Measurements from ENCODE around the gene CEP131.
A peak's percentile ranks its signal among the peaks of the same experiment; 100 is the strongest.
"Not testable (repeated sequence)": the region's sequence is repeated elsewhere in the genome, so short reads cannot be mapped to it uniquely, and the experiment has no call there.

Gene CEP131

GRCh38 chr17:81152288-81152828 is 70.4 kb downstream of the CEP131 start:
- no peak for DNase-seq (ENCODE audit: low read depth in 2 of 2)

GRCh38 chr17:81151278-81151677 is 71.5 kb downstream of the CEP131 start:
- DNase-seq (ENCODE audit: low read depth in 2 of 2), result no peak

- DNase-seq (ENCODE audit: low read depth in 2 of 2), result no peak
Observed at GRCh38 chr17:81150377-81151077, 72.2 kb downstream of the CEP131 start.

- DNase-seq (ENCODE audit: low read depth in 2 of 2), result no peak
Observed at GRCh38 chr17:81148986-81149533, 73.7 kb downstream of the CEP131 start.

GRCh38 chr17:81148571-81148970 is 74.2 kb downstream of the CEP131 start:
- no peak for DNase-seq (ENCODE audit: low read depth in 2 of 2)

GRCh38 chr17:81147701-81148100 is 75.1 kb downstream of the CEP131 start:
- DNase-seq (ENCODE audit: low read depth in 2 of 2), result no peak

- not testable (repeated sequence) for DNase-seq (ENCODE audit: low read depth in 2 of 2)
Observed at GRCh38 chr17:81146208-81146607, 76.6 kb downstream of the CEP131 start.

- DNase-seq (ENCODE audit: low read depth in 2 of 2), result no peak
Observed at GRCh38 chr17:81144423-81144781, 78.4 kb downstream of the CEP131 start.

GRCh38 chr17:81143717-81144422 is 78.9 kb downstream of the CEP131 start:
- DNase-seq (ENCODE audit: low read depth in 2 of 2), result no peak

GRCh38 chr17:81143200-81143527 is 79.6 kb downstream of the CEP131 start:
- DNase-seq (ENCODE audit: low read depth in 2 of 2), result no peak

- DNase-seq (ENCODE audit: low read depth in 2 of 2), result peak; percentile 22 to 35
Observed at GRCh38 chr17:81142301-81143199, 80.2 kb downstream of the CEP131 start.

GRCh38 chr17:81140695-81141094 is 82.1 kb downstream of the CEP131 start:
- no peak for DNase-seq (ENCODE audit: low read depth in 2 of 2)

GRCh38 chr17:81140018-81140417 is 82.7 kb downstream of the CEP131 start:
- DNase-seq (ENCODE audit: low read depth in 2 of 2), result no peak
